Kasumi-1 (cell line): ENCODE data around the gene KIAA0232.
"Not testable (repeated sequence)": the region's sequence is repeated elsewhere in the genome, so short reads cannot be mapped to it uniquely, and the experiment has no call there.

Experiments
- DNase-seq, 2 experiments: peaks; one replicate each; lab custom pipeline; 2025; lab: John Stamatoyannopoulos, UW

KIAA0232 gene

DNA sequence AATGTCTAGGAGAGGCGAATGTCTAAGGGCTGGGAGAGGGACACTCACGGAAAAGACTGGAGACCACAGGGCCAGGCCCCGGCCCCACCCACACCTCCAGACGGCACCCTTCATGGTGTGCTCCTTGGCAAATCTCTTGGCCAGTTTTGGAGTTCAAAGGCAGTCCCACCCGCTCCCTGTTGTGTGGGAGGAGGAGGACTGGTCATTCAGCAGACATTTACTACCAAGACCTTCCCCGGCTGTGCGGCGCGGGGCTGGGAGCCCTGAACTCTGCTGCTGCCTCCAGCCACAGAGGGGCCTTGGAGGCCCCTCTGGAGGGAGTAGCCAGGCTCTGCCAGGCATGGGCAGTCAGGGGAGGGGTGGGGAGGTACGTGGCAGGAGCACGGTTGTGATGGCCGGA, 118.4 kb downstream of the KIAA0232 start:
- DNase-seq, result no peak

DNA sequence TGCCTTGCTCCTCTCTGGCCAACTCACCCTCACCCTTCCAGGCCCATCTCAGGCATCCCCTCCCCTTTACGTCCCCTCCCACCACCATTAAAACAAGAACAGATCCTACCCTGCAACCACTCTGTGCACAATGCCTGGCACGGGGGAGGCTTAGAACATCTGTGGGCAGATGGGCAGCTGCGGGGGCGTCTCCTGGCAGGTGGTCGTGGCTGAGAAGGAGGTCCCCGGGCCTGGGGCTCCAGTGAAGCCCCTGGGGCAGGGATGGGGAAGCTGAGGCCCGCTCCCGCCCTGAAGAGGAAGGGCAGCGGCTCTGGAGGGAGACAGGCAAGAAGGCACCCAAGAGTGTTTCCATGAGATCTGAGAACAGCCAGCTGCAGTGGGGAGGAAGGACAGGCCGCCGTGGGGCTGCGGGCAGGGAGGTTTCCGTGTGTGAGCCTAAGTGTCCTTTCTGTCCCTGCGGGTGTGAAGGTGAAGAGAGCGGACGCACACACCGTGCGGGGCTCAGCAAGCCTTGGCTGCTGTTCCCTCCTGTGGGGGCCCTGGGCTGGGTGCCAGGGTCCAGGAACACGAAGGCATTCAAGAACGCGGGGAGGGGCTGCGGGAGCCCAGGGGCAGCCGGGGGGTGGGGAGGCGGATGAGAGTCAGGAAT, 119.3 kb downstream of the KIAA0232 start:
- no peak for DNase-seq

DNA sequence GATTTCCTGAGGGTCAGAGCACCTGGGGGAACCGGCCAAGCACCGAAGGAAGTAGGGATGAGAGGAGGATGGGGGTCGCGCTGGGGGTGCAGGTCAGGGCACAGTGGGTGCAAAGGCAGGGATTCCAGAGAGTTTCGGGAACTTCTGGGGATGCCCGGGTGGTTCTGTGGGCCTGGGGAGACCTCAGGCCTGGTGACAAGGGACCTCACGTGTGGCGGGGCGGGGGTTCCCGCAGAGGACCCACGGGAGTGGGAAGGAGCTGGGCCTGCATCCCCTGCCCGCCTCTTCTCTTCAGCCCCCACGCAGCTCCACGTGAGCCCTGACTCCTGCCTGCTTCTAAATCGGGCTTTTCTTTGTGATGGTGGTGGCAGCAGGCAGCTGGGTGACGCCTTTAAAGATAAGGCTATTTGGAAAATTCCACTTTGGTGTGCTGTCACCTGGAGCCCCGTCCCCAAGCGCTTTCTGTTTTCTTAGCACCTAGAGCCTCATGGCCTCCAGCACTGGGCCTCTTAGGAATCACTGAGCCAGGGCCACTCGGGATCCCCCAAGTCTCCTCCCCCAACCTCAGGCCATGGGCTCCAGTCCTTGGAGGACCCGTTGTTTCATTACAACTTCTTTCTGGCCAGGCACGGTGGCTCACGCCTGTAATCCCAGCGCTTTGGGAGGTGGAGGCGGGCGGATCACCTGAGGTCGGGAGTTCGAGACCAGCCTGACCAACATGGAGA, 120.0 kb downstream of the KIAA0232 start:
- DNase-seq, result no peak

DNA sequence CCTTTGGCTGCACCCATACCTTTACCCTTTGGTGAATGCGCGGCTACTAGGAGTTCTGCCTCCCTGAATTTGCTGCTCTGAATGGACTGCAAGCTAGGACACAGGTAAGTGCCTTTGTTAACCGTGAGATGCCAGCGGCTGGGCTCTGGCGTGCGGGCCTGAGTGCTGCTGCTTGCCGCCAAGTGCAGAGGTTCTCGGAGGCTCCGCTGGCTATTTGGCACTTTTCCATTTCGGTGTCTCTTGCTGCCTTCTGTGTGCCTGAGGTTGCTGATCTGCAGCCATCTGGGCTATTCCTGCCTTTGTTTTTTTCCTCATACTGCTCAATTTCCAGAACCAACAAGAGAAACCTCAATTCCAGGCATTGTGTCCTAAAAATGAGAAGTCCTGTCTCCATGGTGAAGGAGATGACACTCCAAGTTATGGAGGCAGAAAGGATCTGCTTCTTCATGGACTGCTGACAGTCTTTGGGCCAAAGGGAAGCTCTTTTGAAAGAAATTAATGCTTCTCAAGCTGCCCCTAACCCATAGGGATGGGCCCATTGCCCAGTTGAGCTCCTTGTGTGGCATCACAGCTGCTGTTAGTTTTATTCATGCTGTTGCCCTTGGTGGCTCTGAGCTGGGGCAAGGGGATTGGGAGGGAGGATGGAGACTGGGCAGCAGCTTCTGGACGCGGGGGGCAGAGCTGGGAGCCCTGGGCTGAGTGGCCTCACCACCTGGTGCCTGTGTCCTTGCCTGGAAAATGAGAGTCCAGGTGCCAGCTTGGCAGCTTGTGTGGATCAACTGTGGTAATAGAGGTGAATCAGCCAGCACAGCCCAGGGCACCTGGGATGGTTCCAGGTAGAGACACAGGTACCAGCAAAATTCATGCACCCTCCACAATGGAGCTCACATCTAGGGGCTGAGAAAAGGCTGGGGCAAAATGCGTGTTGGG, 123.3 kb downstream of the KIAA0232 start:
- DNase-seq, result no peak

DNA sequence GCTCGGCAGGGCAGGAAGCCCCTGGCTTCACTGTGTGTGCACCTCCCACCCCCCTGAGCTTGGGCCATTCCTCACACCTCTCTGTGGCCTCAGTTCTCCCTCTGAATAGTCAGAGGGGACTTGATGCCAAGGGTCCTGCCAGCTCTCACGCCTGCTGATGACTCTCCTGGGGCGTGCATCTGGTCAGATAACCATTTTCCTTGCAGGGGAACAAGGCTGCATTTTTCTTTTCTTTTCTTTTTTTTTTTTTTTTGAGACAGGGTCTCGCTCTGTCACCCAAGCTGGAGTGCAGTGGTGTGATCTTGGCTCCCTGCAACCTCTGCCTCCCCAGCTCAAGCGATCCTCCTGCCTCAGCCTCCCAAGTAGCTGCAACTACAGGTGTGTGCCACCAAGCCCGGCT, 124.0 kb downstream of the KIAA0232 start:
- not testable (repeated sequence) for DNase-seq

DNA sequence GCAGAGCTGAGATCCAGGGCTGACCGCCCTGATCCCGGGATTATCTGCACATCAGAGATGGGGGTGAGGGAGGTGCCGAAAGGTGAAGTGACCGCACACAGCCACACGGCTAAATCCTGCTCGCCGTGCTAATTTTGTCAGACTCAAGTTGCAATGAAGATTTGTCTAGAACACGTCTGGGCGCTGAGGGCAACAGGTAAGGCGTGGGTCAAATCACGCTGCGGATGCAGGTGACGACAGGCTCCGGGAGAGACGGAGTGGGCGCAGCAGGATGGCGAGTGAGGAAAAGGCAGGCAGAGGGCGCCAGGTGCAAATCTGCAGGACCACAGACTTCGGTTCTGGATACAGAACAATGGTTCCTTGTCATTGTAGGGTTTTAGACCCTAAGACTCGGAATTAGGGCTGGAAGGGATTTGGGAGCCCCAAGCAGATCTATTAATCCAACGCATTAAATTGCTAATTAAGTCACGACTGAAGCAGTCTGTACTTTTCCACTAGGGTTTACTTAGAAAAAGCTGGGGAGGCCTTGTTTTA, 125.2 kb downstream of the KIAA0232 start:
- DNase-seq, result no peak

DNA sequence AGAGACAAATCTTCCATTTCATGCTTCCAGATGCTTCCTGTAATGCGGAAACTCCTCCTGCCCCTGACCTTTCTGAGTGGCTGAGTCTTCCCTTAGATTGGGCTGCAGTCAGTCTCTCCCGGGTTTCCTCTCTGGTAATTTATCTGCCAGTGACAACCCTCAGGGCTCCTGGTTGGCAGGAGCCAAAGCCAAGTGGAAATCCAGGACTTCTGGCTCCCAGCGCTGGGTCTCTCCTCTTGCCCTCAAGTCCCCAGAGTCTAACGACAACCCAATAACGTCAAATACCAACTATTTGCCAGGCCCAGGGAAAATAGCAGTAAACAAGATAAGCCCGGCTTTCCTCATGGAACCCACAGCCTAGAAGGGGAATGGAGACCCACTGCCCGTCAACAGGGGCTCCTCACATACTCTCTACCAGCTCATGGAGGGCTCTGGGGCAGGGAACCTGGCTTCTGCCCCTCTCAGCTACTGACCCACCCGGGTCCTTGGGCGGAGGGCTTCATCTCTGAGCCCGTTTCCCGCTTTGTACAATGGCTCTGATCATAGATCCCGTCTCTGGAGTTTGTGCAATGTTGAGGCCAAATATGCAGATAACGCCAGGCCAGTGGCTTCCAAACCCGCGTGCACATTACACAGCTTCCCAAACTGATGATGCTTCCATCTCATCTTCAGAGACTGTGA, 126.0 kb downstream of the KIAA0232 start:
- DNase-seq, result no peak

DNA sequence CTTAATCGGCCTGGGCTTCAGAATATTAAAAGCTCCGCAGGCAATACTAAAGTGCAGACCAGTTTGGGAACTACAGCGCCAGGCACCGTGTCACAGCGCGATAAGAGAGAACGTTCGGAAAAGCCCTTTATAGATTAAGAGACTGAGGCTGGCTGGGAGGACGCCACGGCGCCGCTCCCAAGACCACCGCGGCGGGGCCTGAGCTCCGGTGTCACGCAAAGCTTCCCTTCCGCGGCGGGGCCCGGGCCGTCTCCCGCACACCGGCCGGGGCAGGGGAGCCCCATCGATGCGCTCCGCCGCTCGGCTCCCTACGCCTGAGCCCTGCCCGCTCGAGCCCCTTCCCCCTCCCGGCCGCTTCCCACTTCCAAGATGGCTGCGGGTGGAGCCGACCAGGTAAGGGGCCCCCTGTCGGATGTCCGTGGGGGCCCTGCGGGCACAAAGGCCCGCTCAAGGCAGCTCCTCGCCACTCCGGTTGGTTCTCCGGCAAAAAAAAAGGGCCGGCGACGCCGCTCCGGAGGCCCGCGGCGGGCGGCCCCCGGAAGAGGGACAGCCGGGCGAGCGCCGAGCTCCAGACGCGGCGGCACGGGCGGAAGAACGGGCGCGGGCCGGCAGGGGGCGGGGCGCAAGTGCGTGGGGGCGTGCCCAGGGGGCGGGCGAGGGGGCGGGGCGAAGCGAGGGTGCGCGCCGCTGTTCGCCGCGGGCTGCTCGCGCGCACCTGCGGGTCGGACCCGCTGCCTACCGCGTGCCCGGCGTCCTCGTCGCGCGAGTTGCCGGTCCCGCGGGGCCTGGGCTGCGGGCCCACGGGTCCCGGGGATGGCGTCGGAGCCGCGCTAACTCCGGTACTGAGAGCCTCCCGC, 126.8 kb downstream of the KIAA0232 start, which contains the start of gene TBC1D14:
Gene TBC1D14 (plus strand): TSS at position 714 of the 857 bp plus-strand sequence. CDS start 13,564 bp downstream, outside the sequence.
- peak; percentile 68 to 75 for DNase-seq

DNA sequence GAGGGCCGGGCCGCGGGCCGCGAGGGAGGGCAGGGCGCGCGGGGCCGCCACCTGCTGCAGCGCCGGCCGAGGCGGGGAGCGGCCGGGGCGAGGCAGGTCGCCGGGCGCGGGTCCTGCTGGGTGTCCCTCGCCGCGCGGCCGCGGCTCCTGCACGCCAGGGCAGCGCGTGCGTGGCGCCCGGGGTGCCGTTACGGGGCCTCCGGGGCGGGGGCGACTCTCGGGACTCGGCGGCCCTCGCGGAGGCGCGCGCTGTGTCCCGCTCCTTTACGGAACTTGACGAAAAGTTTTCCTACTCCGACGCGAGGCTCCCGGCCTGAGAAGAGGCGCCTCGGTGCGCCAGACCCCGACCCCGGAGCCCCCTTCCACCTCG, 127.4 kb downstream of the KIAA0232 start:
- DNase-seq, result peak; percentile 11 to 32

DNA sequence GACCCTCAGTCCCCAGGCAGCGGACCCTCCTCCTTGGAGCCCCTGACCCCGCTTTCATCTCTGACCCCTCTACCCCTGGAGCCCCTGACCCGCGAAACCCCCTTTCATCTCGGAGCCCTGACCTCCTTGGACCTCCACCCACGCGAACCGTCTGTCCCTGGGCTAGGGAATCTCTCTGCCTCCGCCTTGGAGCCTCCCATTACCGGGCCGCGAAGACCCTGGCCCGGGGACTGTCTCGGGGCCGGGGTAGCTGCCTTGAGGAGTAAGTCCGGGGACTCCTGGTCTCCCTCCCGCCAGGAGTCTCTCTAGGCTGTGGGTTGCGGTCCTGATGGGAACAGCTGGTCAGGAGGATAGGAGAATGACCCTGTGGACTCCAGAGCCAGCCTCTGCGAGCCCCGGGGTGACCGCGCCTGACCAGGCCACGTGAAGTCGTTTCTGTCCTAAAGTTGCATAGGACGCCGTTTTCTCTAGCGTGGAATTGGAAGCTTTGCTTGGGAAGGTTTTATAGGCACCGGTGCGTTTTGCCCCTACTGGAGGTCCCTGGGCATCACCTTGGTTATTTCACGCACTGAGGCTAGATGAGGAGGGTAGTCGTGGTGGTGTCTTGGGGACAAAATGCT, 127.9 kb downstream of the KIAA0232 start:
- peak; percentile 33 to 42 for DNase-seq

DNA sequence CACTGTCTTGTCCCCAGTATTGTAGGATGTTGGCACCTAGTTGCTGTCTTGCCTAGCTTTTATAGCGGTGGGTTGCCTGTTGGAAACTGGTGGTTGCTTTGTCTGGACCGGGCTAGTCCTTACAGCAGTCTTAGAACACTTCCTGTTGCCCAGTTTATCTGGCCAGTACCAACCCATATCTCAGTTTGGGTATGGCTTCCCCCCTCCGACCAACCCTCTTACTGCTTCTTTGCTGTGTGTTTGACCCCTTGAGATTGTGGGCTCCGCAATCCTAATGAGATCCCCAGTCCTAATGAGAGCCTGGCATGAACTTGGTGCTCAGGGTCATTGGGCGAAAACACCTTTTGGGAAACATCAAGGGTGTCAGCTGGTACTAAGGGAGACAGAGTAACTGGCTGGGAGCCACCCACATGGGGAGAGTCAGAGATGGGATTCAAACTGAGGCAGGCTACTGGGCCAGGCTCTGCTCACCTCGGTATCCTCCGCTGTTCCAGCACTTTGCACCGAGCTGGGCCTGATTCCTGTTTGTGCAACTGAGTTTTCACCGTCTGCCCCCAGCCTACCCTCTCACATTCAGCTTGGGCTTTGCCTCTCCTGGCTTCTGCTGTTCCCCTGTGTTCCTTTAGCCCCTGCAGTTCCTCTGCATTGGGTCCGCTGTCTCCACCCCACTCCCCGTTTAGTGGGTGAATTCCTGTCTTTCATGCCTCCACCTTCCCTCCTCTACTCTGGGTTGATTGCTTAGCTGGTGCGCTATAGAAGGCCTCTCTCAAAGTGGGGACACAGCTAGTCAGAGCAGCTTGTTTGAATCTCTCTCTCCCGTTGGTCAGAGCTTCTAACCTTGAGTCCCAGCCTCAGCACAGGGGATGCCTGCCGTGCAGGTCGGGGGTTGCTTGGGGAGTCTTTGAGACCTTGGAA, 128.7 kb downstream of the KIAA0232 start:
- DNase-seq, result no peak

DNA sequence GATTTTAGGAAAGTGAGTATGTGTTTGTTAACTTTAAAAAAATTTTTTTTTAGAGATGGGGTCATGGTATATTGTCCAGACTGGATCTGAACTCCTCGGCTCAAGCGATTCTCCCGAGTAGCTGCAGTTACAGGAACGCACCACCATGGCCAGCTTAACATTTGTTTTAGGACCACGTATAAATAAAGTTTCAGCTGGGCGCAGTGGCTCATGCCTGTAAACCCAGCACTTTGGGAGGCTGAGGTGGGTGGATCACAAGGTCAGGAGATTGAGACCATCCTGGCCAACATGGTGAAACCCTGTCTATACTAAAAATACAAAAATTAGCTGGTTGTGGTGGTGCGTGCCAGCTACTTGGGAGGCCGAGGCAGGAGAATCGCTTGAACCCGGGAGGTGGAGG, 129.4 kb downstream of the KIAA0232 start:
- not testable (repeated sequence) for DNase-seq

DNA sequence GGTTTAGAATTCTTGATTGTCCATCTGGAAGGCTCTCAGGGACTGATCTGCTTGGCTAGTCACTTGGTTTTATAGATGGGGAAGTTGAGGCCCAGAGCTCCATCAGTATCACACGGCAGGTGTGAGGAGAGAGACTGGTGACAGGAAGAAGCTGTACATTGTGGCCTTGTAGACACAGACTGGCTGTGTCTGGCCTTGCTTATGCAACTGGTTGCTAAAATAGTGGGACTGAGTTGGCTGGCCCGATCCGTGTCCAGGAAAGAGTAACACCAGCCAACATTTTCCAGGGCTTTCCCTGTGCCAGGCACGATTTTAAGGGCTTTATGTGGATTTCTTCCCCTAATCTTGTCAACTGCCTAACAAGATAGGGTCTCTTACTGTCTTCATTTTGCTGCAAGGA, 129.9 kb downstream of the KIAA0232 start:
- no peak for DNase-seq

DNA sequence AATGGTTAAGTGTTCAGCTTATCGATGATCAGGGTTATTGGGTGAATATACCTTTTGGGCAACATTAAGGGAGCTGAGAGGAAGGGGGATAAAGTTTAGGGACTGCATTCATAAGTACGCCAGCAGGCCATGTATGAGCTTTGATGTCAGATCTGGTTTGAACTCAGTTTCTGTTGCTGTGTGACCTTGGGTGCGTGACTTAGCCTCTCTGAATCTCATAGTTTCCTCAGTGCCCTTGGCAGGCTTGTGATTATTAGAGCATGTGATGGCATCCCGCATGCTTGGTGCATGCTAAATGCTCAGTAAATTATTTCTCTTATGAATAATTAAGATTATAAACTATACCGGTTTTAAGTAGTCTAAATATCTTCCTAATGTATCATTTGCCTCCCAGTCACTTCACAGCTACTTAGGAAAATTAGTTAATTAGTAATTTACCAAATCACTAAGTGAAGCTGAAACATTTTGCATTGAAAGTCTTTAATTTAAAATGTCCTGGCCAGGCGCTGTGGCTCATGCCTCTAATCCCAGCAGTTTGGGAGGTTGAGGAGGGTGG, 130.9 kb downstream of the KIAA0232 start:
- no peak for DNase-seq

DNA sequence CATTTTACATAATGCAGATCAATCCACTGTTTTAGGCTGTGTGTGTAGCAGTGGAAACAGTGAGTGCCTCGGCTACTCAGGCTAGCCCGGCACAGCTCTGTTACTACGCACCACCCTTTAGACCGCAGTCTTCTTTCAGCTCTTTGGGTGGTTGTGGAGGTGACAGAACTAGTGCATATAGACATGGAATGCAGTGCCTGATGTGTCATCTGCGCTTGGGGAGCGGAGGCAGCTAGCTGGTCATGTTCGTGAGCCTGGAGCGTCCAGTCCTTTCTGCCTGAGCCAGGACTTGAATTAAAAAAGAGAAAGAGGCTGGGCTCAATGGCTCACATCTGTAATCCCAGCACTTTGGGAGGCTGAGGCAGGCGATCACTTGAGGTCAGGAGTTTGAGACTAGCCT, 131.9 kb downstream of the KIAA0232 start:
- no peak for DNase-seq

DNA sequence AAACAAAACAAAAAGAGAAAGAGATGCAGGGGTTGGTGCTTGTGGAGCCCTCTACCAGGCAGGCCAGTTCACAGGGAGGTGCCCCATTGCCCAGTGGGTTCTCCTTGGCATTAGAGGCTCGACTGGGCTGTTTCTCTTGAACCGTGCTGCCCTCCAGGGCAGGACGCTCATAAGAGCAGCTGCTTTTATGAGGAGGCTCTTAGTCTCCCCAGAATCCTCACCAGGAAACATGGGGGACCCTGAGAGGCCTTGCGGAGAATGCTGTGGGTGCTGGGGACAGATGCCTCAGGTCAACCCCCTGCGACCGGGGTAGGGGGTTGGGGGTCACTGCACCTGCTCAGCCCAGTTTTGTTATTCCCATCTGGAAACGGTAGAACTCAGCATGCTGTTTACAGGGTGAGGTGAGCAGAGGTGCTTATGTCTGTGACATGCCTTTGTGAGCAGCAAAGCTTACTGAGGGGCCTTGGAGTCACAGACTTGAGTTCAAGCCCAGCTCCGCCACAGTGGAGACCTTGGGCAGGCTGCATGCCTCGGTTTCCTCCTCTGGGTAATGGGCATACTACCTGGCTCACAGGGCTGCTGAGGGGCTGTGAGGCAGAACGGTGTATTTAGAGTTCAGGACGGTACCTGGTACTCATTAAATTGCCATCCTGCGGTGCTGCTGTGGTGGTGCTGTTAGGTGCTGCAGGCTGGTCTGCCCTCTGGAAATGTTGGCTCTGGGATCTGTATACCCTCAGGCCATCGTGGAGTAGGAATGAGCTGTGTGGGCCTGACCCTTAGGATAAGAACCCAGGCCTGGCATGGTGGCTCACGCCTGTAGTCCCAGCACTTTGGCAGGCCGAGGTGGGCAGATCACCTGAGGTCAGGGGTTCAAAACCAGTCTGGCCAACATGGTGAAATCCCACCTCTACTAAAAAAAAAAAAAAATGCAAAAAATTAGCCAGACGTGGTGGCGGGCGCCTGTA, 132.8 kb downstream of the KIAA0232 start:
- DNase-seq, result no peak

DNA sequence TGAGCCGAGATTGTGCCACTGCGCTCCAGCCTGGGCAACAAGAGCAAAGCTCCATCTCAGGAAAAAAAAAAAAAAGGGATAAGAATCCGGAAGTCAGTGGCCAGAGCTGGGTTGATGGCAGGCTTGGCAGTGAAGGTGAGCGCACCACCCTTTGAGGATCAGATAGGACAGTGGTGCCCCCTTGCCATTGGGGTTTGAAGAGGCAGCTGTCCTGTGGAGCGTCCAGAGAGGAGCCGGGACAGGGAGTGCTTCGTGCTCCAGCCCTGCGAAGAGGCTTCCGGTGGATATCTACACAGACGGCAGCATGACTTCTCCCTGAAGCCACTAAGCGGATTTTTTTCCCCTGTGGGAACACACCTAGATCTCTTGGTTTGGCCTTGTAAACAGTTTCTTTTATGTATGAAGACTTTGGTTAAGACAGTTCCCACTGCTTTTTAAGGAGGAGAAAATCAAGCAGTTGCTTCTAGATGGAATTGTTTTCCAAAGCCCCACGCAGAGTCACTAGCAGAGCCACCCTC, 133.6 kb downstream of the KIAA0232 start:
- no peak for DNase-seq
